SK-MEL-5 (cell line): ENCODE data around the gene DTX3. TPM values are rescaled to one million over a fixed set of nuclear protein-coding genes. Genes with fewer than 3 reads are reported as not detected.
A peak's percentile ranks its signal among the peaks of the same experiment; 100 is the strongest.
"Not testable (repeated sequence)": the region's sequence is repeated elsewhere in the genome, so short reads cannot be mapped to it uniquely, and the experiment has no call there.

ENCODE experiments used
- DNase-seq: peaks from one replicate; pipeline ENCODE4 v3.0.0-alpha.2; 2016; ENCODE audit warnings: low read depth, low spot score
- in situ Hi-C: cut with HindIII; loops from 2 replicates; pipeline ENCODE4 v1.10.0; 2016; ENCODE audit warnings: low sequenced_read_pairs, high pct_unique_total_duplicates, low pct_unique_long_range_greater_than_20kb
- polyA plus RNA-seq, 2 experiments: library from polyadenylated mRNA; depleted of rRNA; stranded (reverse); fragments of >200 nt; gene quantifications; 2 replicates each; pipeline ENCODE4 v1.2.3, GENCODE V29; 2015
- total RNA-seq: library from RNA; depleted of rRNA; stranded (reverse); fragments of >200 nt; shearing (Covaris generic); gene quantifications from 2 replicates; pipeline ENCODE4 v1.2.3, GENCODE V29; 2014; rRNA removed

DTX3 gene
- total RNA-seq, result 13.6 and 14.1 TPM in 2 replicates
- polyA plus RNA-seq (2015; cell fraction: cytosol; rRNA removed), result 13.9 and 19.5 TPM in 2 replicates
- 95.1 and 95.3 TPM in 2 replicates for polyA plus RNA-seq (2015; cell fraction: nucleus; rRNA removed)

GRCh38 chr12:57604454-57604991 lies at the start of gene DTX3:
TSS of gene DTX3 (plus strand) at chr12:57604824. CDS start at chr12:57606518, 1,694 bp downstream.
- peak; percentile 19 for DNase-seq

GRCh38 chr12:57554897-57555296 lies 49.7 kb upstream of the DTX3 start:
- DNase-seq, result no peak
- in situ Hi-C loops, result no loop called here

More at GRCh38 chr12:57604454-57604991, at the start of gene DTX3:
- in situ Hi-C loops, result no loop called here

- in situ Hi-C loops, result no loop called here
- DNase-seq, result no peak
Observed at GRCh38 chr12:57558864-57559263, 45.8 kb upstream of the DTX3 start.

GRCh38 chr12:57560516-57560915 lies 44.1 kb upstream of the DTX3 start:
- in situ Hi-C loops, result no loop called here
- DNase-seq, result no peak

- DNase-seq, in situ Hi-C loops: not testable (repeated sequence)
Observed at GRCh38 chr12:57561117-57561516, 43.5 kb upstream of the DTX3 start.

- in situ Hi-C loops, result no loop called here
- DNase-seq, result no peak
Observed at GRCh38 chr12:57563358-57563757, 41.3 kb upstream of the DTX3 start.

- in situ Hi-C loops, result no loop called here
- DNase-seq, result no peak
Observed at GRCh38 chr12:57564178-57564740, 40.4 kb upstream of the DTX3 start.

GRCh38 chr12:57568838-57569237 lies 35.8 kb upstream of the DTX3 start:
- no peak for DNase-seq
- in situ Hi-C loops, result no loop called here

- no peak for DNase-seq
- in situ Hi-C loops, result no loop called here
Observed at GRCh38 chr12:57569858-57570257, 34.8 kb upstream of the DTX3 start.

- in situ Hi-C loops, DNase-seq: not testable (repeated sequence)
Observed at GRCh38 chr12:57570438-57570837, 34.2 kb upstream of the DTX3 start.

- DNase-seq, result no peak
- in situ Hi-C loops, result no loop called here
Observed at GRCh38 chr12:57571926-57572762, 32.5 kb upstream of the DTX3 start.

GRCh38 chr12:57574795-57575194 lies 29.8 kb upstream of the DTX3 start:
- DNase-seq, result no peak
- in situ Hi-C loops, result no loop called here

- DNase-seq, result no peak
- in situ Hi-C loops, result no loop called here
Observed at GRCh38 chr12:57575771-57576612, 28.6 kb upstream of the DTX3 start.

- DNase-seq, result no peak
- in situ Hi-C loops, result no loop called here
Observed at GRCh38 chr12:57576613-57577160, 27.9 kb upstream of the DTX3 start.

GRCh38 chr12:57577981-57578758 lies 26.5 kb upstream of the DTX3 start:
- DNase-seq, result no peak
- in situ Hi-C loops, result no loop called here

GRCh38 chr12:57579011-57579410 lies 25.6 kb upstream of the DTX3 start:
- in situ Hi-C loops, result no loop called here
- DNase-seq, result no peak
